ENCODE measurements around the gene COL6A3.

COL6A3 gene, protein sequence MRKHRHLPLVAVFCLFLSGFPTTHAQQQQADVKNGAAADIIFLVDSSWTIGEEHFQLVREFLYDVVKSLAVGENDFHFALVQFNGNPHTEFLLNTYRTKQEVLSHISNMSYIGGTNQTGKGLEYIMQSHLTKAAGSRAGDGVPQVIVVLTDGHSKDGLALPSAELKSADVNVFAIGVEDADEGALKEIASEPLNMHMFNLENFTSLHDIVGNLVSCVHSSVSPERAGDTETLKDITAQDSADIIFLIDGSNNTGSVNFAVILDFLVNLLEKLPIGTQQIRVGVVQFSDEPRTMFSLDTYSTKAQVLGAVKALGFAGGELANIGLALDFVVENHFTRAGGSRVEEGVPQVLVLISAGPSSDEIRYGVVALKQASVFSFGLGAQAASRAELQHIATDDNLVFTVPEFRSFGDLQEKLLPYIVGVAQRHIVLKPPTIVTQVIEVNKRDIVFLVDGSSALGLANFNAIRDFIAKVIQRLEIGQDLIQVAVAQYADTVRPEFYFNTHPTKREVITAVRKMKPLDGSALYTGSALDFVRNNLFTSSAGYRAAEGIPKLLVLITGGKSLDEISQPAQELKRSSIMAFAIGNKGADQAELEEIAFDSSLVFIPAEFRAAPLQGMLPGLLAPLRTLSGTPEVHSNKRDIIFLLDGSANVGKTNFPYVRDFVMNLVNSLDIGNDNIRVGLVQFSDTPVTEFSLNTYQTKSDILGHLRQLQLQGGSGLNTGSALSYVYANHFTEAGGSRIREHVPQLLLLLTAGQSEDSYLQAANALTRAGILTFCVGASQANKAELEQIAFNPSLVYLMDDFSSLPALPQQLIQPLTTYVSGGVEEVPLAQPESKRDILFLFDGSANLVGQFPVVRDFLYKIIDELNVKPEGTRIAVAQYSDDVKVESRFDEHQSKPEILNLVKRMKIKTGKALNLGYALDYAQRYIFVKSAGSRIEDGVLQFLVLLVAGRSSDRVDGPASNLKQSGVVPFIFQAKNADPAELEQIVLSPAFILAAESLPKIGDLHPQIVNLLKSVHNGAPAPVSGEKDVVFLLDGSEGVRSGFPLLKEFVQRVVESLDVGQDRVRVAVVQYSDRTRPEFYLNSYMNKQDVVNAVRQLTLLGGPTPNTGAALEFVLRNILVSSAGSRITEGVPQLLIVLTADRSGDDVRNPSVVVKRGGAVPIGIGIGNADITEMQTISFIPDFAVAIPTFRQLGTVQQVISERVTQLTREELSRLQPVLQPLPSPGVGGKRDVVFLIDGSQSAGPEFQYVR (N-terminal part only)

DNA sequence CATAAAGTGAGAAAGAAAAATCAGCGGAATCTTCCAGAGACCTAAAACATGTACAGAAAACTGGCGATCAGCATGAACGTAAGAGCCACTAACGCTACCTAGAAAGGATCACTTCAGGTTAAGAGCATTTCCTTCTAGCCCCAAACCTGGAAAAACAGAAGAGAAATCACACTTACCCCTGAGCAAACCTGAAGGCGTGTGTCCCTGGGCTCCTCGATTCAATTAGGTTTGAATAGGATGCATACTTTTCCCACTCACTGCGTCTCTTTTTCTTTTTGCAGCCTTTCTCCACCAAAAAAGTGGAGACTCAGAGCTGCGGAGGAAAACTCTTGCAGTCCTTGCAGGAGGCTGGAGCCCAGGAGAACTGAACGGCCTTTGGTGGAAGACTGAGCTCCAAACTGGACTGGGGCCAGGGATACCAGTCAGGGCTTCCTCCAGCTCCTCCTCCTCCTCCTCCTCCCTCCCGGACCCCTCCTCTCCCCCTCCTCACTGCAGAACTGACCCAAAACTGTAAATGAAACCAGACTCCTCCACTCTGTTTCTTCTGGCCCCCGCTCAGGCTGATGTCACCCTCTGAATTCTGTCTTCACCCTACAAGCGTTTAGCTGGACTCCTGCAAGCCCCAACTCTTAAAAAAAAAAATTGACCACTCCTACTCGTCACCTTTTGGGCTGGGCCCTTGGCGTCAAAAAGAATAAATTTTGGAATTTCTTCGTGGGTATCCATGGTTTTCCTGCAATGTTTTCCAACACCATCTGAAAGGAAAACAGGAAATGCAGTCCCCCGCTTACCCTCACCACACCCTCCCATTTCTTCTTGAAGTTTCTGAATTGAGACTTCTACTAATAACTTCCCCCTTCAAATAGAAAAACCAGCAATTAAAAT lies at the start of gene COL6A3:
Gene COL6A3 (minus strand): TSS at position 388 of the 885 bp plus-strand sequence. CDS start 17,347 bp downstream, outside the sequence.
- no peak for DNase-seq (ENCODE audit: low spot score)

DNA sequence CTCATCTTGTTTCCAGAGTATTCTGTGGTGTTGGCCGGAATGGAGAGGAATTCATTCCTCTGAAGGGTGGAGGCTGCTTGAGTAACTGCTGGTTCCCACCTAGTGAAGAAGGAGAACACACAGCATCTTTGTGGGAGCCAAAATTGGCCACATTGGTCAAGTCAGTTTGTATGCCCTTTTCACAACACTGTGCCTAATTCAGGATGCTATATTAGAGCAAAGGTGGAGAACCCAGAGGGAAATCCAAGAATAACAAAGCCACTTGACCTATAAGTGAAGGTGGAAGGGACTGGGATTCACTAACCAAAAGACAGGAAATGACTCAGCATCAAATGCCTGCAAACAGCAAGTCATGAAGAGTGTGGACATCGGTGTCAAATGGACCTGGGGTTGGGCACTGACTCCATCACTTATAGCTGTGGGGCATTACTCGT lies 45.8 kb upstream of the COL6A3 start:
- DNase-seq (ENCODE audit: low spot score), result no peak

DNA sequence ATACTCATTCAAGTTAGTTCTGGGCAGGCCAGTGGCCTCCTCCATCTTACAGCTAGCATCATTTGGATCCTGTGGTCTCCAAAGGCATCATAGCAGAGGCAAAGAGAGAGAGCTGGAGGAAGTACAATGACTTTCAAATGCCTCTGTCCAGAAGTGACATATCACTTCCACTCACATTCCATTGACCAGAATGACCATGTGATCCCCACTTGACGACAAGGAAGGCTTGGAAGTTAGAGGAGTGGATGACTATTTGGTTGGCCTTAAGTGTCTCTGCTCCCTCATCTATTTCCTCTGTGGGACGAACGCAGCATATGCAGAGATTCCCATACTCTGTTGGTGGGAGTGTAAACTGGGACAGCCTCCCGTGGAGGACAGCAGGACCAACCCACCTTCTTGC lies 45.3 kb upstream of the COL6A3 start:
- no peak for DNase-seq (ENCODE audit: low spot score)

DNA sequence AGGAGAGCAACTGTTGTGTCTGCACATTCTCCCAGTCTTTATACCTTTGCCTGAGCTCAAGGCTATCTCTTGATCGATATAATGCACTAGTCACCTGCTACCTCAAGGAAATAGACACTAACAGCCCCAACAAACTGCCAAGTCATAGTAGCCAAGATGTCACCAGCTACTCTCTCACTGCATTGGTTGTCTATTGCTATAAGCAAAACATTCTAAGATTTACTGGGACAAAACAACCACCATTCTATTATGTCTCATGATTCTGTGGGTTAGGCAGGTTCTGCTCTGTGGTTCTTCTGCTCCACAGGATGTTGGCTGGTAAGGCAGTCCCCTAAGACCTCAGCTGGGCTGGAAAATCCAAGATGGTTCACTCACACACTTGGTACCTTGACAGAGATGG lies 44.6 kb upstream of the COL6A3 start:
- no peak for DNase-seq (ENCODE audit: low spot score)

- no peak for DNase-seq (ENCODE audit: low spot score)
Observed at GRCh38 chr2:237457388-237457941, 43.5 kb upstream of the COL6A3 start.

DNA sequence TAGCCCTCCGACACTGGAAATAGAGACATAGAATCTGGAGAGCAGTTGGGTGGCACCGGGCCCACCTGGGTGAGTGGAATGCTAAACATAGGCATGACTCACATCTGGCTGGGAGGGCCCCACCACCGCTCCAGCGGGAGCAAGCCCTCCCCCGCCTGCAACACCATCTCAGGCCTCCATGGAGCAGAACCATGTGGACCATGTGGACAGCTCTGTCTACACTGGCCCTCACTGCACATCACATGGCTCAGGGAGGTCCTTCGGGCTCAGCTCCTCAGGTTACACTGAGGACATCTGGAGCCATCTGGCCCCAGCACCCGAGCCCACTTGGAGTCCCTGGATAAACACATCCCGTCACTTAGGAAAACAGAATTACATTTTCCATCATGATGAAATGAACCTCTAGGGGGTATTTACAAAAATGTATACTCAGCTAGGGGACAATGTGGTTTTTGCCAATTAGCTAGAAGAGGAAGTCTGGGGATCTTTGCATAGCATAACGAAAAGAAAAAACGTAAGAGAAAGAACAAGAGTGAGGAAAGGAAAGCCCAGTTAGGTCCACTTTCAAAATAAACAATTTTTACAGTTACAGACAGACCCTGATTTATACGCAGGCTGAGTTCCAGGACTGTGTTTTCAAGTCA lies 42.4 kb upstream of the COL6A3 start:
- DNase-seq (ENCODE audit: low spot score), result no peak

DNA sequence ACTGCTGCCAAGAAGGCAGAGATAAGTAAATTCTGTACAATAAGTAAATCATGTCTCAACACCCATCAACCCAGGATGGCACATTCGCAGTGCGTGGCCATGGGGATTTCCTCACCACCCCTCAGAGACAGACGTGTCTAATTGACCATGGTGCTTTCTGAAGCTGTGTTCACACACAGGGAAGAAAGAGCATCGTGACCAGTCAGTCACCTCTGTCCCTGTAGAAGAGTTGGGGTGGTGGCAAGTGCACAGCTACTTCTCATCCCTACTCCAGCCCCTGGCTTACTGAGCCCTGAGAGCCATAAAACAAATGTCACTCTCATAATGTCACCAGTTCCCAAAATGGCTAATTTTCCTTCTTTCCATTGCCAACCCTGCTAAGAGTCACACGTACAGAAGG lies 41.8 kb upstream of the COL6A3 start:
- no peak for DNase-seq (ENCODE audit: low spot score)

DNA sequence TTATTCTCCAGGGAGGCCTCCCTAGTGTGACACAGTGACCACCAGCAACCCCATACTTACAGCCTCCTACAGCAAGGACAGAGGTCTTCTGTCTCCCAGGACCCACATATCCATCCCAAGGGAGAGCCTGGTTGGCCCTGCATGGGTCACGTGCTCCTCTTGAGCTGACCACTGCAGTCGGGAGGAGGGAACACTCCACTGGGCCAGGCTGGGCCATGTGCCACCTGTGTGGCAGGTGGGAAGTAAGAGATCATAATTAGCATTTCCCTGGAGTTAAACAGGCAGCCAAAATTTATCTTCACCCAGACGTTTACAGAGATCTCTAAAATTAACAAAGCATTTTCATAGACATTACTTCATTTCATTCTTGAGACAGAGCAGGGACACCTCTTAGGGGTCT lies 39.7 kb upstream of the COL6A3 start:
- DNase-seq (ENCODE audit: low spot score), result no peak

DNA sequence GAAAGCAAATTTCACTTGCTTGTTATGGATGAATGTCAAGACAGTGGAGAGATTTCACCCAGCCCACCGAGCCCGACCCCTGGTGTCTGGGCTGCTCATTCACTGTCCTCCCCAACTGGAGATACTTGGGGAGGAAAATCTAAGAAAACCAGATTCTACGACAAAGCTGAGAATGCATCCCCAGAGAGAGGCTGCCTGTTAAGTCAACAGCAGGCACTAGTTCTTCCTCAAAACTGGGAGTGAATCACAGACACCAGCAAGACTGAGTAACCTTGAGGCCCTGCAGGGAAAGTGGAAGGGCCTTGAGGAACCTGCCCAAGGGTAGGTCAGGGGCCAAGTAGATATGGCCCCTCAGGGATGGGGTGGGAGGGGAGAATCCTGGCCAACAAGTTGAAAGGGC lies 38.9 kb upstream of the COL6A3 start:
- no peak for DNase-seq (ENCODE audit: low spot score)

GRCh38 chr2:237451643-237452469 lies 37.9 kb upstream of the COL6A3 start:
- DNase-seq (ENCODE audit: low spot score), result no peak

DNA sequence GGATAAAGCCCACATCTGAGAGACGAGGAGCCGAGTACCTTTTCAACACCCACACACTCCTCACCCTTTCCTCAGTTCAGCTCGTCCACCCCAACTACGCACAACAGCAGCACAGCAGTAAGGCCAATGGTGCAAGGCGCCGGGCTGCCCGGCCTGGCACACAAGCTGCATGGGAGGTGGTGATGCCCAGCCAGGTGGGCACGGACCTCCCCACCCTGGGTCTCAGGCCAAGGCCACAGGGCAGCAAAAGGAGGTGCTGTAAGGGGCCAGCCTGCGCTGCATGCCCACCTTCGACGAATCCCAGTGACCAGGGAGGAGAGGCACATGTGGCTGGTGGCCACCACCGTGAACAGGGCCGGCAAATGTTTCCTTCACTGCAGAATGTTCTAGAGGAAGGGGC lies 36.6 kb upstream of the COL6A3 start:
- no peak for DNase-seq (ENCODE audit: low spot score)

GRCh38 chr2:237450108-237450507 lies 36.1 kb upstream of the COL6A3 start:
- no peak for DNase-seq (ENCODE audit: low spot score)

DNA sequence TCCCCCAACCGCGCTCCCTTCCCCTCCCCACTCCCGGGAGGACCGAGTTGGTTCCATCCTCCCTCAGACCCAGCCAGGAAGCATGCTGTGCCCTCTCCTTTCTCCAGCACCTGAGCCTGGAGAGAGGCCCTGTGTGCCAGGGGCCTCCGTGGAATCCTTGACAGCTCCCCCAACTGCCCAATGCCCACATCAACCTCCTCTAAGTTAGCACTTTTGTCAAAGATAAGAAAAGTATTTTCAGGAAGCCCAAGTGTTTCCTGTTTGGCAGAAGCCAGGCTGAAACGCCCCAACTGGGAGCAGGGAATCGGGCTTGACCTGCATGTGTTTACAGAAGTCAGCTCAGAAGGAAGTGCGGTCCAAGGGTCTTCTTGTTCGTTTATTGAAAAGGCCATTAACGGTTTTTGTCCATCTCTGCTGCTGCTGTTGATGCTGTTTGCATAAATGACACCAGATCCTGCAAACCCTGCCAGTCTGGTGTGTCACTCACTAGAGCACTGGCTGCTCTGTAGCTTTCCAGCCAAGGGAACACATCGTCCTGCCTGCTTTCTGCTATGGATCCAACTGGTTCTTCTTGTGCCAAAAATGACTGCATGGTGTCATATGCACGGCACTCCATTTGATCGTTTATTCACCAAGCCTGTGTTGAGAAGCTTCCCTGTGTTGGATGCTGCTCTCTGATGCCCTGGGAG lies 35.4 kb upstream of the COL6A3 start:
- no peak for DNase-seq (ENCODE audit: low spot score)

- no peak for DNase-seq (ENCODE audit: low spot score)
Observed at GRCh38 chr2:237448626-237449025, 34.7 kb upstream of the COL6A3 start.

DNA sequence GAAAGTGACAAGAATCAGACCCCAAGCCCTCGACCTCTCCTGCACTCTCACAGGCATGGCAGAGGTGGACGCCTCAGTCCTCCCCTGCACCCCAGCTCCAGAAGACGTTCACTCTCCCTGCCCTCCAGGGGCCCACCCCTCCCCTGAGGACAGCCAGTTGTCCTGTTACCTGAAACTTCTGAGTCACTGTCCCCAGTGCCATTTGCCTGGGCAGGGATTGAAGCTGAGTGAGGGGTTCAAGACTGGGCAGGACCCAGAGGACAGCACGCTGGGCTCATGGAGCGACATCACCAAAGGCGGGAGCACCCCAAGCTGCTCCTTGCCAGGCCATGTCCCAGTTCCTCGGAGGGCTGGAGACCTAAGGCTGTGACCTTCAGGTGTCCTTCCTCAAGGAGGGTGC lies 34.2 kb upstream of the COL6A3 start:
- DNase-seq (ENCODE audit: low spot score), result no peak

- DNase-seq (ENCODE audit: low spot score), result no peak
Observed at GRCh38 chr2:237447496-237447895, 33.5 kb upstream of the COL6A3 start.

GRCh38 chr2:237446338-237446665 lies 32.3 kb upstream of the COL6A3 start:
- DNase-seq (ENCODE audit: low spot score), result no peak

DNA sequence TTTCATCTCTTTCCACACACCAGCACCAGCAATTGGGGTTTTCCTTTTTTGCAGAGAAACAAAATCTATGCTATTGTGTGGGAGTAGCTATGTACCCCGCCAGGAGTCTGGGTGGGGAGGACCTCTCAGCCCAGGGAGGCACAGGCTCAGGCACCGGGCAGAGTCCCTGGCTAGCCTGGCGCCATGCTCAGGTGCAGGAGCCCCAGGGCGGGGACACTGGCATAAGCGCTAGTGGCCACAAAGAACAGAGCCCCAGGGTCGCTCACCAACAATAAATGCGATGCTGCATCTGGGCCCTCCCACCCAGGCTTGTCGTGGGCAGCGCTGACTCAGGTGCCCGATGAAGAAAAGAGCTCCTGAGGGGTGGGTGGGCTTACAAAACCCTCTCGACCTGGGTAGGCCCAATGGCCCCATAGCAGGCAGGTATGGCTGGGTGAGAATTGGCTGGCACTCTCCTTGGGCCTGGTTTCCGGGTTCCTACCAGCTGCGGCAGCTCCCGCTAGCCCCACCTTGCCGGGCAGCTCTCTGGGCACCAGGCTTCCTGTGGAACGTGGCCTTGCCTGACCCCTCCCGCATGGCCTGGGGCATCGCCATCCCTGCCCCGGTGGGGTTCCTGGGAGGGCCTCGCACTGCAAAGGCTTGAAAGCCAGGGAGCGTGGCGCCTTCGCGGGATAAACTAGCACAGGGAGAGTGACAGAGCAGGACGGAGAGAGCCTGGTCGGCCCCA lies 31.8 kb upstream of the COL6A3 start:
- no peak for DNase-seq (ENCODE audit: low spot score)

All from D341Med (cell line).